A172 (cell line): ENCODE results near the gene KAT6B. TPM values are rescaled to one million over a fixed set of nuclear protein-coding genes. Genes with fewer than 3 reads are reported as not detected.
"Not testable (repeated sequence)": the region's sequence is repeated elsewhere in the genome, so short reads cannot be mapped to it uniquely, and the experiment has no call there.

Source experiments
- DNase-seq: peaks from one replicate; pipeline ENCODE4 v3.0.0-alpha.2; 2015; ENCODE audit warnings: low spot score
- total RNA-seq: library from RNA; depleted of rRNA; stranded (reverse); fragments of >200 nt; shearing (Covaris generic); gene quantifications from 2 replicates; pipeline ENCODE4 v1.2.3, GENCODE V29; 2014; rRNA removed

Gene KAT6B
- 5.2 and 8.0 TPM in 2 replicates for total RNA-seq

GRCh38 chr10:74826142-74827044 lies at the start of gene KAT6B:
Gene KAT6B (plus strand): TSS chr10:74826600. CDS start chr10:74842858, 16,258 bp downstream.
- DNase-seq, result peak; percentile 100

- no peak for DNase-seq
Observed at GRCh38 chr10:74778436-74779094, 47.8 kb upstream of the KAT6B start.

- not testable (repeated sequence) for DNase-seq
Observed at GRCh38 chr10:74781870-74782269, 44.5 kb upstream of the KAT6B start.

DNA sequence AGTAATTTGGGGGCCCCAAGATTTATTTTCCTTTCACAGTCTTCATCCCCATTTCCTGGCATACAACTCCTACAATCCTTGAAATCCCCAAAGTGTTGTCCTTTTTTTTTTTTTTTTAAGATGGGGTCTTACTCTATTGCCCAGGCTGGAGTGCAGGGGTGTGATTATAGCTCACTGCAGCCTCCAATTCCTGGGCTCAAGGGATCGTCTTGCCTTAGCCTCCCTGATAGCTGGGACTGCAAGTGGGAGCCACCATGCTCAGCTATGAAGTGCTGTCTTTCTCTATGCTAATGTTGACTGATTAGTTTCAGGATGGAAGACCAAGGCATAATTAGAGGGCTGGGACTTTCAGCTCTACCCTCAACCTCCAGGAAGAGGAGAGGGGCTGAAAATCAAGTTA lies 41.9 kb upstream of the KAT6B start:
- no peak for DNase-seq

- no peak for DNase-seq
Observed at GRCh38 chr10:74786126-74786525, 40.3 kb upstream of the KAT6B start.

DNA sequence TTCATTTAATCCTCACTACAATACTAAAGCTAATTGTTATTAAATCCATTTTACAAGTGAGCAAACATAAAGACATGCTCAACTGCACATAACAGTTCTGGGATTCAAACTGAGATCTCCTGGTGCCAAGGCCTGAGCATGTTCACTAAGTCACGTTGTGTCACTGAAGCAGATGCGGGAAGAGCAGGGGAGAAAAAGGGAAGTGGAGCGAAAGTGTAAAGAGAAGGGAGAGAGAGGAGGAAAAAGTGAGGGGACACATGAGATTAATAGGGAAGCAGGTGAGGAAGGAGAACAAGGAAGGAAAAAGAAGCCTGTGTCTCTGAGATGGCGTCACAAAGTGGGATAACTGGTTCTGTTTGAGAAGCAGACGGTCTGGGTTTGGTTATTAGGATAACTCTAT lies 38.9 kb upstream of the KAT6B start:
- no peak for DNase-seq

- not testable (repeated sequence) for DNase-seq
Observed at GRCh38 chr10:74791979-74792378, 34.4 kb upstream of the KAT6B start.

GRCh38 chr10:74792726-74793125 lies 33.7 kb upstream of the KAT6B start:
- no peak for DNase-seq

- not testable (repeated sequence) for DNase-seq
Observed at GRCh38 chr10:74793240-74793639, 33.2 kb upstream of the KAT6B start.

DNA sequence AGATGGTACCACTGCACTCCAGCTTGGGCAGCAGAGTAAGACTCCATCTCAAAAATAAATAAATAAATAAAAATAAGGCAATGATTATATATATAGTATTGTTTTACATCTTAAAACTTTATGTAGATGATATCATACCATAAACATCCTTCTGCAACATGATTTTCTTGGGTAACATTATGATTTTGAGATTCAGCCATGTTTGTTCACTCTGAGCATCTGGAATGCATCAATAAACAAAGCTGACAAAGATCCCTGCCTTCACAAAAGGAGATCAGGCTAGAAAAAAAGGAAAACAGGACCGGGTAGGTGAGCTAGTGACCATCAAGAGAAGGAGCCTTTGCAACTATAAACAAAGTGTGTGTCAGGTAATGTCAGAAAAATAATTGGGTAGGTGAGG lies 31.9 kb upstream of the KAT6B start:
- DNase-seq, result no peak

GRCh38 chr10:74797550-74797949 lies 28.9 kb upstream of the KAT6B start:
- no peak for DNase-seq

DNA sequence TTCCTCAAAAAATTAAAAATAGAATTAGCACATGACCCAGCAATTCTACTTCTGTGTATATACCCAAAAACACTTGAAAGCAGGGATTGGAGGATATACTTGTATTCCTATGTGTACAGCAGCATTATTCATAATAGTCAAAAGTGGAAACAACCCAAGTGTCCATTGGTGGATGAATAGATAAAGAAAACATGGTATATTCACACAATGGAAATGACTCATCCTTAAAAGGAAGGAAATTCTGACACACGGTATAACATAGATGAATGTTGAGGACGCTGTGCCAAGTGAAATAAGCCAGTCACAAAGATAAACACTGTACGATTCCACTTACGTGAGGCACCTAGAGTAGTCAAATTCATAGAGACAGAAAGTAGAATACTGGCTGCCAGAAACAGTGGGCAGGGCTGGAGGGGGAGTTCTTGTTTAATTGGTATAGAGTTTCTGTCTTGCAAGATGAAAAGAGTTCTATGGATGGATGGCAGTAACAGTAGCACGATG lies 26.6 kb upstream of the KAT6B start:
- peak; percentile 88 for DNase-seq

GRCh38 chr10:74801447-74801846 lies 25.0 kb upstream of the KAT6B start:
- DNase-seq, result no peak

DNA sequence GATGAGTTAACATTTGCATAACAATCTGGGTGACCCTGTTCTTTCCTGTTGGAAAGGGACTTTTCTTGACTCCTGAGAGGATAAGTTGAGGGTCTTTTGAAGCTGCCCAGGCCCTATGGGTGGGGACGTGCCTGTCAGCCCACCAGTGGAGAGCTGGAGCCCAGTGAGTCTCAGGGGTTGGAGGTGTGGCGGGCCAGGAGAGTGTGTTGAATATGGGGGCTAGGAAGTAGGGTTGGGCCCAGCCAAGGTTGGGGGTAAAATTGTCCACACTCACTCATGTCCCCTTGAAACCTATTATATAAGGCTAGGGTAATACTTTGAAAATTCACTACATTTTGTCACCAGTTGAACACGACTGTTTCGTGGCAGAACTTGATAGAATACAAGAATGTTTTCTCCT lies 17.9 kb upstream of the KAT6B start:
- DNase-seq, result no peak

DNA sequence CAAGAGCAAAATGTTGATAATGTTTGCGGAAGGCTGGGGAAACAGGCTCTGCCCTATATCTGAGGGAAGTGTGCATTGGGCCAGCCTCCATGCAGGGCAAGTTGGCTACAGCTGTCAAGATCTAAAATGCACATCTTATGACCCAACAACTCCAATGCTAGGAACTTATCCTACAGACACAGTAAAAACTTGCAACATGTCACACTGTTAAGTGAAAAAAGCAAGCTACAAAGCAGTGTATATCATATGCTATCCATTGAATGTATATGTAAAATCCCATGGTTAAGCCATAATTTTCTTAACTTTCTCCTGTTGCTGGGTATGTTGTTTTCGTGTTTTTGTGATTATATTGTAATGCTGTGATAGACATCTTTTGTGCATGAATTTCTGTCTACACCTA lies 16.3 kb upstream of the KAT6B start:
- DNase-seq, result no peak

DNA sequence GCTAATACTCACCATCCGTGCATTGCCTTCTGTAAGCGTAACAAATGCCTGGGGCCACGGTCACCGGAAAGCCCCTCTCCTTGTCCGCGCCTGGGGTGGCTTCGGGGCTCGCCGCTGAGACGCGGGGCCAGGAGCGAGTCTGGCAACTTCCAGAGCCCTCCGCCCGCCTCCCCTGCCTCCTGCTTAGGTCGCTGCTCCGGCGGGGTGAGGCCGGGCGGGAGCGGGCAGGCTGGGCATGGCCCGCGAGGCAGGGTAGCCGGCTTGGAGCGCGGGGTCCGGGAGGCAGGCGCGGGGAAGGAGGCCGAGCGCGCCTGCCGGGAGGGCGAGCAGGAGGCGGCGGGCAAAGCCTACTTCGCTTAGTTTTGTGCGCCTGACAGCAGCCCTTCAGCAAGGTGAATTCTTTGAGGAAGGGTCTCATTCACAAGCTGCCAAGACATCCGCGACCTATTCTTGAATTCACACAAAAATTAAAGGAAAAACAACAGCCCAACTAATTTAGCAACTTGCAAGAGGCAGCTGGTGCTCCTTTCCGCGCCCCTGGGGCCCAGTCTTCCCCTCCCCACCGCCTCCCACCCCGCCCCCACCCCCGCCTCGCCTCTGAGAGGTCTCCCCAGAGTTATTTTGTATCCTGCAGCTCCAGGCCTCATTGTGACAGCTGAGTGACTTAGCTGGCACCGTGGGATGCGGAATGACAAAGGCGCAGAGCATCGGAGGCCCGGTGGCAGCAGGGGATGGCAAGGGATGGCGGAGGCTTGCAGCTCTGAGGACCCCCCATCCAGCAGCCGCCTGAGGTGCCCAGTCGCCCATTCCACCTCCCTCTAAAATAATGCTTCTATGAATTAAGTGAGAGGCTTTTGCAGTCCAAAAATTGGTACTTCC lies 12.8 kb upstream of the KAT6B start:
- DNase-seq, result no peak

DNA sequence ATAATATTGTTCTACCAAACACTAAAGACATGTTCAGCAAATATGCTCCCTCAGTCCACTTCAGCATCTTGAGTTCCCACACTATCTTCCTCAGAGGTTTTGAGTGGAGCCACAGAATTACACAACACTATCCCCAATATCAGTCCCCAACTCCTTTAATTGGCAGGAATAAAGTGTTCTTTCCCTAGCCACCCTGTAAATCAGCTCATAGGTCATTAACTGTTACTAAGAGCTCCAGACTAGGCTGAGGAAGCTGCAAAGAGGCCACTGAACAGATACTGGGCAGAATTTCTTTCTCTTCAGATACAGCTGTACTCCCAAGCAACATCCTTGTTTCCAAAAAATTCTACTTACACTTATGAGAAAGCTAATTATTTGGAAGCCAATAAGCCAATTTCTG lies 11.6 kb upstream of the KAT6B start:
- DNase-seq, result no peak

- DNase-seq, result no peak
Observed at GRCh38 chr10:74816824-74817498, 9.4 kb upstream of the KAT6B start.

- DNase-seq, result no peak
Observed at GRCh38 chr10:74821501-74821900, 4.9 kb upstream of the KAT6B start.

- DNase-seq, result no peak
Observed at GRCh38 chr10:74822101-74822500, 4.3 kb upstream of the KAT6B start.

DNA sequence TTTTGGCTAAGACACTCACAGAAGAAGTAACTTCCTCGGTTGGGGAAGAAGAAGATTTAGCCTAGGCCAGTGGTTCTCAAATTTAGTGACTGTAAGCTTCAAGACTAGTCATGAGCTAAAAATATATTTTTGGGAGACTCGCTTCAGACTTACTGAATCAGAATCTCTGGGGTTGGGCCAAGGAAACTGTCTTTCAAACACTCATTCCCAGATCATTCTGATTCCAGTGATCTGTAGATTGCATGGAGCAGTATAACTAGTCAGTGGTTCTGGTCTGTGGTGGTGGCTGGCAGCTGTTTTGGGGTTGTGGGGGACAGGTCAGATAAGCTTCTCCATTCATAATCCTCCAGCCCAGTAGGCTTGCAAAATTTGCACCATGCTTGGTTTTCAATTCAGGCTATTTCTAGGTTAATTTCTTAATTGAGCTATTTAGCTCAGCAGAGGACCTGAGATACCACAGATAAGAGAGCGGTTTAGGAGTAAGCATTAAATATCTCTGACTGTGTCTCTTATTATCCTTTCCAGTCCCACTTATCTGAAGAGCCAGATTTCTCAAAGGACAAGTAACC lies 3.8 kb upstream of the KAT6B start:
- no peak for DNase-seq
